H1 (cell line): ENCODE measurements around the gene AFAP1L2. TPM values are rescaled to one million over a fixed set of nuclear protein-coding genes. Genes with fewer than 3 reads are reported as not detected.

Experiments
- CTCF ChIA-PET: fragments of 300-600 bp; sonication (Branson Sonifier 250); formaldehyde crosslinking; loops from one replicate; lab custom pipeline; 2021; ENCODE audit not compliant: partially characterized antibody; lab: Charles Lee
- POLR2A ChIA-PET: fragments of 300-600 bp; sonication (Branson Sonifier 250); formaldehyde crosslinking; loops from one replicate; lab custom pipeline; 2021; ENCODE audit warnings: inconsistent platforms; ENCODE audit not compliant: partially characterized antibody; lab: Charles Lee
- DNase-seq, 2 experiments: peaks; one replicate each; pipeline versions ENCODE4 v3.0.0 to v3.0.0-alpha.2; 2010 to 2022; ENCODE audit warnings: low spot score in 2 of 2, low read depth in 1 of 2, mixed read lengths in 1 of 2
- FAIRE-seq: peaks from 2 replicates; lab custom pipeline; 2011; peaks lifted over from hg19 to GRCh38; lab: Jason Lieb, UNC
- H2AFZ ChIP-seq: 2 replicates; pipeline ENCODE4 v1.8.1; 2012; ENCODE audit warnings: low read length, inconsistent platforms
- H2AK5ac ChIP-seq: 2 replicates; pipeline ENCODE4 v1.6.1; 2013; ENCODE audit warnings: low read depth, low read length
- H2BK120ac ChIP-seq: replicated peaks from 2 replicates; pipeline ENCODE3; 2013; ENCODE audit warnings: low read depth, low read length, inconsistent platforms
- H2BK12ac ChIP-seq: 2 replicates; pipeline ENCODE4 v1.6.1; 2013; ENCODE audit warnings: low read depth, low read length
- H2BK15ac ChIP-seq: 2 replicates; pipeline ENCODE4 v1.6.1; 2013; ENCODE audit warnings: low read length
- H2BK20ac ChIP-seq: 2 replicates; pipeline ENCODE4 v1.6.1; 2013; ENCODE audit warnings: low read length
- H2BK5ac ChIP-seq: 2 replicates; pipeline ENCODE4 v1.6.1; 2013; ENCODE audit warnings: low read depth, low read length
- H3K14ac ChIP-seq: 2 replicates; pipeline ENCODE4 v1.6.1; 2013; ENCODE audit warnings: inconsistent platforms; ENCODE audit not compliant: insufficient read length
- H3K18ac ChIP-seq: 2 replicates; pipeline ENCODE4 v1.6.1; 2013; ENCODE audit warnings: low read length; ENCODE audit errors: extremely low read depth
- H3K23ac ChIP-seq: 2 replicates; pipeline ENCODE4 v1.6.1; 2013; ENCODE audit warnings: inconsistent platforms; ENCODE audit not compliant: insufficient read length
- H3K23me2 ChIP-seq: 2 replicates; pipeline ENCODE4 v1.6.1; 2013; ENCODE audit warnings: low read depth, low read length
- H3K27ac ChIP-seq: 2 replicates; pipeline ENCODE4 v1.6.1; 2011; ENCODE audit warnings: low read depth, low read length, inconsistent platforms
- H3K27me3 ChIP-seq, 4 experiments: replicated peaks in 1 of 4; 1 replicate in 1 of 4; 2 replicates in 3 of 4; pipeline versions ENCODE4 v1.6.1 to v1.8.1; 2011 to 2013; ENCODE audit warnings: low read length in 3 of 4, mild to moderate bottlenecking in 3 of 4, inconsistent platforms in 2 of 4, mixed read lengths in 2 of 4, moderate library complexity in 1 of 4; ENCODE audit not compliant: control insufficient read depth in 3 of 4, insufficient read depth in 3 of 4; ENCODE audit errors: extremely low read depth in 1 of 4
- H3K36me3 ChIP-seq, 4 experiments: 2 replicates each; pipeline versions ENCODE4 v1.6.1 to v1.8.1; 2011 to 2013; ENCODE audit warnings: mild to moderate bottlenecking in 4 of 4, low read length in 3 of 4, moderate library complexity in 2 of 4, control low read depth in 1 of 4, inconsistent platforms in 1 of 4; ENCODE audit not compliant: insufficient read depth in 4 of 4, control insufficient read depth in 2 of 4
- H3K4ac ChIP-seq: replicated peaks from 2 replicates; pipeline ENCODE3; 2013; ENCODE audit warnings: low read length, low read depth, mixed read lengths, inconsistent platforms; ENCODE audit not compliant: insufficient read length
- H3K4me1 ChIP-seq, 4 experiments: replicated peaks in 1 of 4; 1 replicate in 1 of 4; 2 replicates in 3 of 4; pipeline versions ENCODE4 v1.6.1 to v1.8.1; 2011 to 2013; ENCODE audit warnings: low read length in 3 of 4, inconsistent platforms in 2 of 4, mixed read lengths in 1 of 4; ENCODE audit not compliant: insufficient read depth in 4 of 4, control insufficient read depth in 3 of 4
- H3K4me2 ChIP-seq, 2 experiments: 2 replicates each; pipeline versions ENCODE4 v1.6.1 to v1.8.1; 2011 to 2013; ENCODE audit warnings: low read depth in 2 of 2, low read length in 2 of 2, control low read depth in 1 of 2, inconsistent platforms in 1 of 2, mild to moderate bottlenecking in 1 of 2; ENCODE audit not compliant: insufficient read depth in 1 of 2
- H3K4me3 ChIP-seq, 4 experiments: fragments of 200-600, 300-600 bp in 1 of 4; sonication (generic), shearing (Covaris generic), sonication (Bioruptor Twin) in 1 of 4; 2 replicates each; pipeline versions ENCODE4 v1.5.1 to v1.8.1; 2011 to 2016; ENCODE audit warnings: low read length in 4 of 4, low read depth in 3 of 4, control low read depth in 2 of 4, inconsistent platforms in 2 of 4, mild to moderate bottlenecking in 2 of 4, mixed read lengths in 1 of 4, moderate library complexity in 1 of 4; ENCODE audit not compliant: insufficient read depth in 2 of 4; ENCODE audit errors: extremely low read depth in 1 of 4
- H3K56ac ChIP-seq: replicated peaks from 2 replicates; pipeline ENCODE3; 2013; ENCODE audit warnings: low read depth, mild to moderate bottlenecking, mixed read lengths, low read length, inconsistent platforms; ENCODE audit not compliant: insufficient read length
- H3K79me1 ChIP-seq: 2 replicates; pipeline ENCODE4 v1.6.1; 2013; ENCODE audit warnings: low read depth, low read length, control low read depth
- H3K79me2 ChIP-seq, 2 experiments: 2 replicates each; pipeline versions ENCODE4 v1.6.1 to v1.8.1; 2012 to 2013; ENCODE audit warnings: low read length in 2 of 2, mild to moderate bottlenecking in 2 of 2, inconsistent platforms in 1 of 2; ENCODE audit not compliant: insufficient read depth in 2 of 2, control insufficient read depth in 1 of 2
- H3K9ac ChIP-seq, 4 experiments: replicated peaks in 1 of 4; 1 replicate in 1 of 4; 2 replicates in 3 of 4; pipeline versions ENCODE4 v1.6.1 to v1.8.1; 2011 to 2013; ENCODE audit warnings: low read depth in 3 of 4, low read length in 3 of 4, control low read depth in 2 of 4, mild to moderate bottlenecking in 2 of 4, moderate library complexity in 2 of 4, inconsistent platforms in 1 of 4; ENCODE audit errors: extremely low read depth in 1 of 4
- H3K9me3 ChIP-seq, 2 experiments: 2 replicates each; pipeline versions ENCODE4 v1.6.1 to v1.8.1; 2012 to 2013; ENCODE audit warnings: mild to moderate bottlenecking in 2 of 2, moderate library complexity in 2 of 2, control low read depth in 1 of 2, inconsistent platforms in 1 of 2, low read depth in 1 of 2, low read length in 1 of 2, mixed read lengths in 1 of 2; ENCODE audit not compliant: insufficient read depth in 2 of 2
- H4K20me1 ChIP-seq, 2 experiments: replicated peaks in 1 of 2; 2 replicates each; pipeline versions ENCODE3 to v1.8.1; 2011 to 2013; ENCODE audit warnings: inconsistent platforms in 2 of 2, low read length in 2 of 2, mild to moderate bottlenecking in 1 of 2; ENCODE audit not compliant: insufficient read depth in 2 of 2, control insufficient read depth in 1 of 2
- H4K5ac ChIP-seq: 2 replicates; pipeline ENCODE4 v1.6.1; 2013; ENCODE audit warnings: low read length, low read depth, mixed read lengths, inconsistent platforms; ENCODE audit not compliant: insufficient read length
- H4K8ac ChIP-seq: 2 replicates; pipeline ENCODE4 v1.8.0; 2013; ENCODE audit warnings: mild to moderate bottlenecking, moderate library complexity, low read length, inconsistent platforms; ENCODE audit not compliant: insufficient read depth; ENCODE audit errors: extremely low read depth
- H4K91ac ChIP-seq: replicated peaks from 2 replicates; pipeline ENCODE3; 2013; ENCODE audit warnings: low read length, mixed read lengths, inconsistent platforms; ENCODE audit not compliant: insufficient read length
- EZH2 ChIP-seq: fragments of 200-600 bp; sonication (generic); IDR thresholded peaks from 2 replicates; pipeline ENCODE4 v1.7.1; 2012; ENCODE audit warnings: low read depth, mild to moderate bottlenecking, moderate library complexity, low read length, inconsistent platforms; ENCODE audit not compliant: severe bottlenecking
- RBBP5 ChIP-seq: IDR thresholded peaks from 2 replicates; pipeline ENCODE4 v1.7.1; 2012; ENCODE audit warnings: low read depth, mild to moderate bottlenecking, inconsistent platforms, low read length, moderate library complexity, borderline replicate concordance
- WGBS, 2 experiments: shearing (Covaris generic) in 1 of 2; methylation state at CpG; one replicate each; pipeline versions ENCODE4 v1.1.6 to v1.1.7; 2013 to 2015; ENCODE audit warnings: low lambda C conversion rate in 2 of 2, mixed read lengths in 2 of 2, inconsistent platforms in 1 of 2, low coverage in 1 of 2, missing lambda C conversion rate in 1 of 2; ENCODE audit not compliant: insufficient replicate concordance in 2 of 2, insufficient coverage in 1 of 2, insufficient read length in 1 of 2; ENCODE audit errors: extremely low coverage in 1 of 2, missing lambda C conversion rate in 1 of 2; 5-methylcytosine and 5-hydroxymethylcytosine counted together
- polyA plus RNA-seq, 7 experiments: library from polyadenylated mRNA; depleted of rRNA in 3 of 7; stranded (reverse) in 5 of 7; unstranded in 2 of 7; fragments of >200 nt in 5 of 7; fragments of 200-250 nt in 2 of 7; gene quantifications; 1 replicate in 5 of 7; 2 replicates in 1 of 7; 4 replicates in 1 of 7; pipeline versions ENCODE4 v1.2.1 to v1.2.3, GENCODE V29; 2011 to 2013; ENCODE audit warnings: missing spikeins in 2 of 7, mixed read lengths in 2 of 7
- total RNA-seq: library from RNA; stranded (reverse); fragmentation: NEBNext Ultra II Directional; extraction: Animal tissue kit (Norgen Biotek cat#: 25700); gene quantifications from 2 replicates; pipeline ENCODE4 v1.2.1, GENCODE V29; 2021

Gene AFAP1L2
- total and polyA plus RNA-seq, 2 of the 8 experiments (the other 6 are each of a cell fraction or from before 2014, with no cell fraction given): 3.9 to 6.4 TPM

- H3K56ac ChIP-seq: no peak overlapping the region
- no peak overlapping the region for H3K4ac ChIP-seq
- no peaks in the 10 kb centered on the region for H3K27me3 ChIP-seq
- H3K23me2 ChIP-seq: no peaks in the 10 kb centered on the region
- H2BK12ac ChIP-seq: no peak overlapping the region
- CTCF ChIA-PET: interaction anchor here (0.6 to 20.2 kb wide), 7 partner anchors 9 to 130 kb away, joined by 3 to 269 read pairs (median 4); partner anchors contain the start of gene AFAP1L2
- FAIRE-seq (no peak), DNase-seq (no peak)
- POLR2A ChIA-PET: interaction anchor here (1.0 to 1.4 kb wide), 2 partner anchors 7 to 9 kb away, joined by 3 read pairs; no protein-coding TSS in a partner anchor
- H3K4me2 ChIP-seq: no peak overlapping the region
- 90% methylated on average over 12 of the region's 12 CpGs; no CpG with 5 or more reads in 1 of the 2 experiments for WGBS, 2 experiments
- H3K79me1 ChIP-seq: no peaks in the 10 kb centered on the region
- H4K8ac ChIP-seq: no peak overlapping the region
- H3K18ac ChIP-seq: no peak overlapping the region
- no peak overlapping the region for H2AFZ ChIP-seq
- no peak overlapping the region for H2AK5ac ChIP-seq
- no peak overlapping the region for H3K9ac ChIP-seq
- no peak overlapping the region for H3K4me3 ChIP-seq
- no peak overlapping the region for H2BK15ac ChIP-seq
- no peak overlapping the region for H2BK5ac ChIP-seq
- H4K91ac ChIP-seq: no peak overlapping the region
- H4K20me1 ChIP-seq: no peaks in the 10 kb centered on the region
- no peaks in the 10 kb centered on the region for H3K9me3 ChIP-seq
- H3K36me3 ChIP-seq: peaks cover 0 to 3% (median under 1%) of the 10 kb centered on the region in 4 experiments; a peak in 3 of 8 replicates
- H3K14ac ChIP-seq: no peak overlapping the region
- no peak overlapping the region for H4K5ac ChIP-seq
- no peaks in the 10 kb centered on the region for H3K79me2 ChIP-seq
- no peak overlapping the region for H3K23ac ChIP-seq
- H3K4me1 ChIP-seq: peaks cover 0 to 5% (median 0%) of the 10 kb centered on the region in 4 experiments; a peak in 1 of 7 replicates
- TF ChIP-seq RBBP5 (no peak), EZH2 (no peak)
- H2BK120ac ChIP-seq: no peak overlapping the region
- H2BK20ac ChIP-seq: no peak overlapping the region
- no peak overlapping the region for H3K27ac ChIP-seq
These were observed 26.5 kb upstream of the AFAP1L2 start for GRCh38 chr10:114430688-114431413.
